Adrenal gland (tissue), 12 donors: ENCODE data around the gene PTX3. TPM values are rescaled to one million over a fixed set of nuclear protein-coding genes. Genes with fewer than 3 reads are reported as not detected.

Experiments used
- DNase-seq, 7 donors: peaks; one replicate each; pipeline ENCODE4 v3.0.0-alpha.2; 2019 to 2020
- H3K27ac ChIP-seq, 5 donors: fragments of 200-600 bp; sonication (generic) in 4 of 5; 1 replicate in 3 of 5; 2 replicates in 2 of 5; pipeline versions ENCODE4 v1.5.1 to v1.8.0; 2016 to 2020; ENCODE audit warnings: mild to moderate bottlenecking in 1 of 5
- H3K27me3 ChIP-seq: fragments of 200-600 bp; 2 replicates; pipeline ENCODE4 v1.8.0; 2021
- H3K36me3 ChIP-seq, 2 donors: fragments of 200-600 bp; replicated peaks in 1 of 2; 1 replicate in 1 of 2; 2 replicates in 1 of 2; pipeline versions ENCODE4 v1.5.1 to v1.8.0; 2018 to 2022
- H3K4me1 ChIP-seq, 2 donors: fragments of 200-600 bp; replicated peaks in 1 of 2; 1 replicate in 1 of 2; 2 replicates in 1 of 2; pipeline versions ENCODE4 v1.5.1 to v1.8.0; 2018 to 2021
- H3K4me3 ChIP-seq, 4 donors: fragments of 200-600 bp; sonication (generic) in 3 of 4; one replicate each; pipeline ENCODE4 v1.5.1; 2016 to 2018
- H3K9me3 ChIP-seq, 3 donors: fragments of 200-600 bp; sonication (generic) in 1 of 3; replicated peaks in 1 of 3; 1 replicate in 2 of 3; 2 replicates in 1 of 3; pipeline versions ENCODE4 v1.5.1 to v1.8.0; 2016 to 2021
- CTCF ChIP-seq, 6 experiments: fragments of 450-650 bp in 4 of 6; fragments of 200-600 bp in 2 of 6; sonication (generic) in 1 of 6; IDR thresholded peaks; 1 replicate in 5 of 6; 2 replicates in 1 of 6; pipeline versions ENCODE4 v1.5.1 to v1.8.0; 2016 to 2021; ENCODE audit warnings: antibody characterized with exemption in 6 of 6, mild to moderate bottlenecking in 2 of 6, moderate library complexity in 1 of 6
- POLR2A ChIP-seq, 2 donors: fragments of 450-650 bp; IDR thresholded peaks; one replicate each; pipeline ENCODE4 v1.6.1; 2017; ENCODE audit warnings: antibody characterized with exemption in 2 of 2, mild to moderate bottlenecking in 2 of 2, moderate library complexity in 1 of 2
- WGBS, 4 donors: extraction: QIAGEN DNeasy Blood & Tissue Kit in 2 of 4; methylation state at CpG; one replicate each; pipeline versions ENCODE4 v1.1.5 to v1.1.7; 2013 to 2017; 5-methylcytosine and 5-hydroxymethylcytosine counted together
- intact Hi-C, 2 donors: fragments of 100-400 bp; cut with DNase I; formaldehyde crosslinking; loops; one replicate each; pipeline versions ENCODE4 v1.14.1 to v1.15.0; 2022 to 2023
- polyA plus RNA-seq, 3 donors: library from polyadenylated mRNA; stranded (reverse); fragments of 200-250 nt in 2 of 3; fragments of 350-450 nt in 1 of 3; fragmentation: Illumina TruSeq in 1 of 3; extraction: RNeasy Lipid Tissue Mini Kit (QIAGEN cat#74804) in 1 of 3; gene quantifications; one replicate each; pipeline ENCODE4 v1.2.3, GENCODE V29; 2013 to 2014
- total RNA-seq, 9 donors: library from RNA; depleted of rRNA in 4 of 9; stranded (reverse); fragments of >200 nt in 4 of 9; fragments of 120-200 nt in 1 of 9; fragmentation: NEBNext Ultra II Directional in 1 of 9; extraction: Animal tissue kit (Norgen Biotek cat#: 25700) in 1 of 9; gene quantifications; one replicate each; pipeline versions ENCODE4 v1.1.0 to v1.2.4, GENCODE V29; 2013 to 2023
- donor health status: healthy with polysubstance abuse.
- donor health status: Bipolar disorder and iron deficiency.
- donor health status: DM: yes; HTN: yes; CAD: no.
- donor health status: DM: no; HTN: no; CAD: no.
- donor health status: DM: no; HTN: no; CAD: no.
- donor health status: DM: yes; HTN: yes; CAD: no.

PTX3 gene
- total and polyA plus RNA-seq, 12 donors, result 0.12 to 21.8 (median 3.8) TPM

- Histone ChIP-seq H3K9me3 (no peaks in the 10 kb centered on the region), H3K27ac (no peak overlapping the region), H3K4me3 (no peak overlapping the region), H3K4me1 (no peaks in the 10 kb centered on the region), H3K27me3 (no peaks in the 10 kb centered on the region), H3K36me3 (no peaks in the 10 kb centered on the region)
- 94 to 97% (median 95%) methylated on average over 7 to 9 of the region's 9 CpGs for WGBS, 4 donors
- TF ChIP-seq CTCF (IDR thresholded peaks at IDR 0.05), result no peak
- TF ChIP-seq POLR2A (IDR thresholded peaks at IDR 0.05), result no peak
- no peak for DNase-seq
- intact Hi-C loops, result no loop called here
These were observed 45.7 kb upstream of the PTX3 start for GRCh38 chr3:157390713-157391515.

- Histone ChIP-seq H3K36me3 (no peaks in the 10 kb centered on the region), H3K4me1 (no peaks in the 10 kb centered on the region), H3K4me3 (no peak overlapping the region), H3K27ac (no peak overlapping the region), H3K27me3 (no peaks in the 10 kb centered on the region), H3K9me3 (no peaks in the 10 kb centered on the region)
- intact Hi-C loops, result no loop called here
- DNase-seq, result no peak
- WGBS, 4 donors, result 93 to 97% (median 94%) methylated on average over 4 of the region's 4 CpGs
- no peak for TF ChIP-seq POLR2A (IDR thresholded peaks at IDR 0.05)
- TF ChIP-seq CTCF (IDR thresholded peaks at IDR 0.05), result no peak
These were observed 44.5 kb upstream of the PTX3 start for GRCh38 chr3:157392104-157392503.

DNA sequence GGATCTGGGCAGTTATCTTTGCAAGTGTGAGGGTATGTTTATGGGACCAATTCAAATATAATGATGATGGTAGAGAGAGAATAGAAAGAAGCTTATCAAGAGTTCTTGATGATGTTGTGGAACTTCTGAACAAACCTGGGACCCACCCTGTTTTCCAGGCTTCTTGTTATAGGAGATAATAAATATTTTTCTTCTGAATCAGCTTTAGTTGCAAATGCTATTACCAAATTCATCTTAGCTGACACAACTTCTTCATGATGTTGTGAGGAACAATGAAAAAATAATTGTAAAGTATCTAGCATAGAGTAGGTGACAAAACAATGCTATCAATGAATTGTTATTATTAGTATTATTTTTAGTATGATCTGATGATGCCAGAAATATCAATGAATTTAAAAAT, 43.5 kb upstream of the PTX3 start:
- intact Hi-C loops, result no loop called here
- no peaks in the 10 kb centered on the region for H3K27me3 ChIP-seq

DNA sequence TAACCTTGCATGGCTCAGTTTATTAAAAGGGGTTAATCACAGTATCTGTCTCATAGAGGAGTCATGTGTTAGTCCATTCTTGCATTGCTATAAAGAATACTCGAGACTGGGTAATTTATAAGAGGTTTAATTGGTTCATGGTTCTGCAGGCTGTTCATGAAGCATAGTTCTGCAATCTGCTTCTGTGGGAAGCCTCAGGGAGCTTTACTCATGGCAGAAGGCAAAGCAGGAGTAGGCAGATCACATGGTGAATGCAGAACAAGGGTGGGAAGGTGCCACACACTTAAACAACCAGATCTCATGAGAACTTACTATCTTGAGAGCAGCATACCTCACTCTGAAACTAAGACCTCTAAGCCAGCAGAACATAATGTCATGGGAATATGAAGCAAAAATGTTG, 42.2 kb upstream of the PTX3 start:
- no peaks in the 10 kb centered on the region for H3K36me3 ChIP-seq
- intact Hi-C loops, result no loop called here
- no peak for DNase-seq
- WGBS, 4 donors, result 50 to 80% (median 61%) methylated on average over 1 of the region's 1 CpG
- no peaks in the 10 kb centered on the region for H3K27me3 ChIP-seq
- no peaks in the 10 kb centered on the region for H3K4me1 ChIP-seq
- H3K9me3 ChIP-seq, result no peaks in the 10 kb centered on the region
- no peak overlapping the region for H3K27ac ChIP-seq
- H3K4me3 ChIP-seq, result no peak overlapping the region
- TF ChIP-seq CTCF (IDR thresholded peaks at IDR 0.05), result no peak
- TF ChIP-seq POLR2A (IDR thresholded peaks at IDR 0.05), result no peak

More for the DNA sequence above, 43.5 kb upstream of the PTX3 start:
- Histone ChIP-seq H3K4me1 (no peaks in the 10 kb centered on the region), H3K36me3 (no peaks in the 10 kb centered on the region), H3K27ac (no peak overlapping the region), H3K4me3 (no peak overlapping the region), H3K9me3 (no peaks in the 10 kb centered on the region)
- no peak for DNase-seq
- no peak for TF ChIP-seq POLR2A (IDR thresholded peaks at IDR 0.05)
- TF ChIP-seq CTCF (IDR thresholded peaks at IDR 0.05), result no peak
